Endothelial cell of umbilical vein (primary cell): ENCODE results near the gene RELN.

Experiments used
- CTCF ChIP-seq, 2 donors: IDR thresholded peaks; 1 replicate in 1 of 2; 2 replicates in 1 of 2; pipeline ENCODE4 v1.5.1; 2011; ENCODE audit warnings: low read length in 2 of 2, mild to moderate bottlenecking in 2 of 2, moderate library complexity in 2 of 2, control low read depth in 1 of 2, inconsistent platforms in 1 of 2, low read depth in 1 of 2; ENCODE audit not compliant: insufficient read depth in 1 of 2; ENCODE audit errors: extremely low read depth in 1 of 2
- EZH2 ChIP-seq: IDR thresholded peaks from 2 replicates; pipeline ENCODE4 v1.6.1; 2012; ENCODE audit warnings: borderline replicate concordance, low read depth, mild to moderate bottlenecking, moderate library complexity, low read length, inconsistent platforms; ENCODE audit not compliant: severe bottlenecking
- FOS ChIP-seq: IDR thresholded peaks from 2 replicates; pipeline ENCODE4 v1.6.1; 2011; ENCODE audit warnings: mild to moderate bottlenecking, low read length, moderate library complexity, borderline replicate concordance; ENCODE audit not compliant: insufficient read depth
- GATA2 ChIP-seq: IDR thresholded peaks from 2 replicates; pipeline ENCODE4 v1.7.0; 2011; ENCODE audit warnings: low read depth, mild to moderate bottlenecking, moderate library complexity, mixed read lengths, low read length; ENCODE audit not compliant: insufficient read length, insufficient read depth
- JUN ChIP-seq: IDR thresholded peaks from 2 replicates; pipeline ENCODE4 v1.6.1; 2011; ENCODE audit warnings: borderline replicate concordance, low read depth; ENCODE audit not compliant: insufficient read length, insufficient read depth
- MYC ChIP-seq: IDR thresholded peaks from one replicate; pipeline ENCODE4 v1.6.1; 2011; ENCODE audit warnings: mild to moderate bottlenecking, low read depth, low read length
- POLR2A ChIP-seq: IDR thresholded peaks from 2 replicates; pipeline ENCODE4 v1.6.1; 2012; ENCODE audit warnings: low read depth, mild to moderate bottlenecking, control low read depth, low read length
- POLR2AphosphoS5 ChIP-seq: IDR thresholded peaks from 2 replicates; pipeline ENCODE4 v1.6.1; 2012; ENCODE audit warnings: low read depth, mild to moderate bottlenecking, control low read depth, low read length, moderate library complexity; ENCODE audit not compliant: insufficient read depth
- TF ChIP-seq, protein P1 (sequence below): IDR thresholded peaks from 2 replicates; pipeline ENCODE4 v1.6.1; 2011; ENCODE audit not compliant: insufficient read depth, insufficient read length

- TF ChIP-seq POLR2A (no peak), CTCF (IDR thresholded peaks at IDR 0.05; ENCODE audit: extremely low read depth in 1 of 2, insufficient read depth in 1 of 2, low read depth in 1 of 2, low read length in 2 of 2) (no peak), GATA2 (no peak), EZH2 (no peak), MYC (no peak), POLR2AphosphoS5 (no peak), JUN (no peak), FOS (no peak)
- TF ChIP-seq, protein P1, sequence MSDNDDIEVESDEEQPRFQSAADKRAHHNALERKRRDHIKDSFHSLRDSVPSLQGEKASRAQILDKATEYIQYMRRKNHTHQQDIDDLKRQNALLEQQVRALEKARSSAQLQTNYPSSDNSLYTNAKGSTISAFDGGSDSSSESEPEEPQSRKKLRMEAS: no peak
Measured at GRCh38 chr7:103809229-103809994, 180.0 kb downstream of the RELN start.
